ENCODE measurements around the gene RNF44. TPM values are rescaled to one million over a fixed set of nuclear protein-coding genes. Genes with fewer than 3 reads are reported as not detected.

The RNF44 gene
- total and polyA plus RNA-seq, 2 of the 13 experiments (the other 11 are each of a cell fraction or from before 2014, with no cell fraction given) = 9.2 to 16.8 TPM

GRCh38 chr5:176545737-176546509 is 8.7 kb upstream of the RNF44 start (continued):
- peak; percentile 44; the same call in 1 of the 2 replicates for TF ChIP-seq ZNF280B (CRISPR knock-in tag; IDR thresholded peaks at IDR 0.05; ENCODE audit: borderline replicate concordance)
- TF ChIP-seq RFXAP (CRISPR knock-in tag; IDR thresholded peaks at IDR 0.05; ENCODE audit: borderline replicate concordance) = no peak
- no peak for TF ChIP-seq ADNP (CRISPR knock-in tag; IDR thresholded peaks at IDR 0.05)
- TF ChIP-seq FOSL2 (CRISPR knock-in tag; IDR thresholded peaks at IDR 0.05) = peak; percentile 95
- TF ChIP-seq TBX3 (IDR thresholded peaks at IDR 0.05; ENCODE audit: borderline replicate concordance) = 0 out of 2 replicates have a peak, but pooled peaks have one; percentile 18
- no peak for TF ChIP-seq PHF5A (CRISPR knock-in tag; IDR thresholded peaks at IDR 0.05; ENCODE audit: low read depth, unreplicated experiment)
- TF ChIP-seq NFKBIZ (CRISPR knock-in tag; IDR thresholded peaks at IDR 0.05) = no peak
- peak; percentile 48; the same call in 1 of the 2 replicates for TF ChIP-seq HIVEP1 (CRISPR knock-in tag; IDR thresholded peaks at IDR 0.05)
- TF ChIP-seq RERE (CRISPR knock-in tag; IDR thresholded peaks at IDR 0.05; ENCODE audit: low read depth) = no peak
- TF ChIP-seq SIN3A (IDR thresholded peaks at IDR 0.05; ENCODE audit: borderline replicate concordance, low read depth, low read length) = 0 out of 2 replicates have a peak, but pooled peaks have one; percentile 37
- TF ChIP-seq ZBTB33 (CRISPR knock-in tag; IDR thresholded peaks at IDR 0.05) = peak; percentile 28; the same call in 1 of the 2 replicates
- peak; percentile 98 for TF ChIP-seq HNRNPL (IDR thresholded peaks at IDR 0.05; ENCODE audit: low read depth, low read length)
- TF ChIP-seq GATAD1 (CRISPR knock-in tag; IDR thresholded peaks at IDR 0.05) = no peak
- TF ChIP-seq UBTF (CRISPR knock-in tag; IDR thresholded peaks at IDR 0.05) = peak; percentile 47; the same call in 1 of the 2 replicates
- no peak for TF ChIP-seq SOX13 (IDR thresholded peaks at IDR 0.05)
- TF ChIP-seq SOX13 (CRISPR knock-in tag; conservative IDR thresholded peaks at IDR 0.05 in 1 of 2, IDR thresholded peaks at IDR 0.05 in 1 of 2) = peak in 1 of 2 experiments; percentile 59; a peak in 2 of 4 replicates

Measured in HepG2 (cell line).